Gastroesophageal sphincter (tissue), 4 donors: ENCODE results near the gene NUP62. TPM values are rescaled to one million over a fixed set of nuclear protein-coding genes. Genes with fewer than 3 reads are reported as not detected.

ENCODE experiments used
- ATAC-seq: fragments of 150-250 bp; one replicate; pipeline ENCODE4 v1.9.1; 2016; ENCODE audit warnings: mild to moderate bottlenecking, moderate library complexity
- H3K27ac ChIP-seq, 4 donors: fragments of 200-600 bp; sonication (generic) in 3 of 4; 1 replicate in 3 of 4; 2 replicates in 1 of 4; pipeline ENCODE4 v1.5.1; 2016 to 2019
- H3K27me3 ChIP-seq: fragments of 200-600 bp; sonication (generic); one replicate; pipeline ENCODE4 v1.5.1; 2019
- H3K36me3 ChIP-seq, 2 donors: fragments of 200-600 bp; sonication (generic); one replicate each; pipeline ENCODE4 v1.5.1; 2019; ENCODE audit warnings: control low read depth in 1 of 2
- H3K4me1 ChIP-seq, 3 donors: fragments of 200-600 bp; sonication (generic); 1 replicate in 2 of 3; 2 replicates in 1 of 3; pipeline ENCODE4 v1.5.1; 2016 to 2019; ENCODE audit warnings: control low read depth in 2 of 3
- H3K4me3 ChIP-seq, 2 donors: fragments of 200-600 bp; sonication (generic); one replicate each; pipeline ENCODE4 v1.5.1; 2019; ENCODE audit warnings: mild to moderate bottlenecking in 1 of 2, moderate library complexity in 1 of 2
- H3K9me3 ChIP-seq, 3 donors: fragments of 200-600 bp; sonication (generic); one replicate each; pipeline ENCODE4 v1.5.1; 2017 to 2019; ENCODE audit warnings: control low read depth in 2 of 3
- CTCF ChIP-seq, 4 experiments: fragments of 200-600 bp in 2 of 4; fragments of 450-650 bp in 2 of 4; sonication (generic) in 1 of 4; IDR thresholded peaks; one replicate each; pipeline ENCODE4 v1.5.1; 2017 to 2019; ENCODE audit warnings: antibody characterized with exemption in 4 of 4, mild to moderate bottlenecking in 2 of 4, moderate library complexity in 2 of 4
- EP300 ChIP-seq: sonication (generic); formaldehyde crosslinking; IDR thresholded peaks from one replicate; pipeline ENCODE4 v1.6.1; 2017; ENCODE audit warnings: antibody characterized with exemption, mild to moderate bottlenecking
- POLR2A ChIP-seq, 2 donors: fragments of 450-650 bp; IDR thresholded peaks; one replicate each; pipeline ENCODE4 v1.6.1; 2017; ENCODE audit warnings: antibody characterized with exemption in 2 of 2, mild to moderate bottlenecking in 2 of 2, moderate library complexity in 1 of 2
- POLR2AphosphoS5 ChIP-seq: sonication (generic); formaldehyde crosslinking; IDR thresholded peaks from one replicate; pipeline ENCODE4 v1.6.1; 2017; ENCODE audit warnings: antibody characterized with exemption
- WGBS, 2 donors: methylation state at CpG; one replicate each; pipeline ENCODE4 v1.1.5; 2018; ENCODE audit warnings: low coverage in 1 of 2; 5-methylcytosine and 5-hydroxymethylcytosine counted together
- total RNA-seq, 4 donors: library from RNA; depleted of rRNA; stranded (reverse); fragments of >200 nt; gene quantifications; one replicate each; pipeline ENCODE4 v1.1.0, GENCODE V29; 2016

Gene NUP62
- total RNA-seq, 4 donors from 2014 or later, result 30.1 to 43.2 (median 37.7) TPM

GRCh38 chr19:49939721-49940481 is 10.6 kb upstream of the NUP62 start:
- Histone ChIP-seq H3K4me1 (peaks cover 0 to 9% (median 6%) of the 10 kb centered on the region in 3 donors), H3K36me3 (no peaks in the 10 kb centered on the region), H3K27me3 (peaks cover 19% of the 10 kb centered on the region), H3K27ac (no peak overlapping the region), H3K9me3 (no peaks in the 10 kb centered on the region), H3K4me3 (no peak overlapping the region)
- TF ChIP-seq EP300 (no peak), CTCF (IDR thresholded peaks at IDR 0.05) (no peak), POLR2AphosphoS5 (no peak), POLR2A (IDR thresholded peaks at IDR 0.05) (no peak)
- WGBS, 2 donors, result 44% methylated on average over 5 of the region's 7 CpGs; no CpG with 5 or more reads in 1 of the 2 donors
- no peak for ATAC-seq

DNA sequence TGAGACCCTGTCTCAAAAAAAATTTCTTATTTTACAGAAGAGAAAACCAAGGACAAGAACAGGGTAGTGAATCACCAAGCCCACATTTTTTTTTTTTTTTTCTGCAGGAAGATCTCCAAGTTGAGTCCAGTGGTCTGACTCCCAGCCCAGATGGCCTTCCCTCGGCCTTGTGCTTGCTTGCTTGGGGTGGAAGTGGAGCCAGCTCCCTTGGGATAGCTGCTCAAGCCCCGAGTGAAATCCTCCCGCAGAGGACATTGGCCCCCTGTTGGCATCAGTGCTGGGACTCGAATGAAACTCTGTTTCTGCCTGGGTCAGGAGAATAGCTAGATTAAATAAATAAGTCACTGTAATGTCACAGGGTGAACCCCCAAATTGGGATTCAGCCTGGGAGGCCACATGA is 9.4 kb upstream of the NUP62 start:
- Histone ChIP-seq H3K27ac (no peak overlapping the region), H3K9me3 (no peaks in the 10 kb centered on the region), H3K27me3 (peaks cover 19% of the 10 kb centered on the region), H3K4me1 (peaks cover 0 to 9% (median 6%) of the 10 kb centered on the region in 3 donors), H3K36me3 (no peaks in the 10 kb centered on the region), H3K4me3 (no peak overlapping the region)
- WGBS, 2 donors, result 34 to 70% methylated on average over 2 to 3 of the region's 4 CpGs
- TF ChIP-seq POLR2A (IDR thresholded peaks at IDR 0.05) (no peak), CTCF (IDR thresholded peaks at IDR 0.05) (no peak), POLR2AphosphoS5 (no peak), EP300 (no peak)
- no peak for ATAC-seq

DNA sequence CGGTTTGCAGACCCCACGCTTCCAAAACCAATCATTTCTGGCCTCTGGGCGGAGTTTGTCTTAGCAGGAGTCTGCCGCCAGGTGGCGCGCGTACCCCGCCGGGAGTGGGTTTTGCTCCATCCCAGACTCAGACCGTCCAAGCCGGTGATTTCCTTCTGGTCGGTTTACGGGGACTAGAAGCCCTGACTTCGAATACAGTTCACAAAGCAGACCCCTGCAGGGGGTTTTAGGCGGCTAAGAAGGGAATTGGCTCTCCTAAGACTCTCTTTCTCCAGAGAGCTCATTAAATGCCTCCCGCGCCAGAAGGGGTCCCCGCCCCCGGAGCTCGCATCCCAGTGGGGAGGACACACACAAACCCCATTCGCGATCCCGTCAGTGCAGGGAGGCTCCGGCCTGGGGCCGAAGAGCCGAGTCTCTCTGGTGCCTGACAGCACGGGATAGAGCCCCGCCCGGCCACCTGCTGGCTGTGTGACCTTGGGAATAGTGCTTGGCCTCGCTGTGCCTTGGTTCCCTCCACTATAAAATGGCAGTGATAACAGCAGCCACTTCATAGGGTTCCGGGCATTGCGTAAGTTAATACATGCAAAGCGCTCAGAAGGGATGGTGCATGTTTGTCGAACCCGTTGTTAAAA is 8.6 kb upstream of the NUP62 start:
- Histone ChIP-seq H3K36me3 (peaks cover 0 to 5% of the 10 kb centered on the region in 2 donors), H3K27ac (no peak overlapping the region), H3K9me3 (no peaks in the 10 kb centered on the region), H3K4me1 (peaks cover 0 to 9% (median 6%) of the 10 kb centered on the region in 3 donors), H3K27me3 (peaks cover 19% of the 10 kb centered on the region), H3K4me3 (peak overlapping the region in 1 of 2 donors; percentile 24)
- peak; percentile 89 for ATAC-seq
- WGBS, 2 donors, result 0% methylated on average over 10 of the region's 35 CpGs; no CpG with 5 or more reads in 1 of the 2 donors
- TF ChIP-seq POLR2A (IDR thresholded peaks at IDR 0.05) (no peak), CTCF (IDR thresholded peaks at IDR 0.05) (peak in 3 of 4 experiments; percentile 95 to 96 (median 95)), EP300 (no peak)

DNA sequence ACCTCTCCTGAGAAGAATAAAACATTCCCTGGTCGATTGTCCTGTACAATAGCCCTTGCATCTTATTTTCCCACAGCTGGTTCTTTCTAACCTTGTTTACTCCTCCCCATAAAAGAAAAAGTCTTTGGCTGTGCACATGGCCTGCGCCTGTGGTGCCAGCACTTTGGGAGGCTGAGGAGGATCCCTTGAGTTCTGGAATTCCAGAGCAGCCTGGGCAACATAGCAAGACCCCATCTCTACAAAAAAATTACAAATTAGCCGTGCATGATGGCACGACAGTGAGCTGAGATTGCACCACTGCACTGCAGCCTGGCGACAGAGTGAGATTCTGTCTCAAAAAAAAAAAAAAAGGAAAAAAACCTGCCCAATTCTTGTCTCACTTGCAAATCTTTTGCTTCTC is 7.2 kb upstream of the NUP62 start:
- peaks cover 0 to 9% (median 6%) of the 10 kb centered on the region in 3 donors for H3K4me1 ChIP-seq
- 34 to 66% methylated on average over 2 to 5 of the region's 5 CpGs for WGBS, 2 donors
- no peak for ATAC-seq
- peaks cover 11% of the 10 kb centered on the region for H3K27me3 ChIP-seq
- no peak overlapping the region for H3K4me3 ChIP-seq
- H3K36me3 ChIP-seq, result peaks cover 0 to 14% of the 10 kb centered on the region in 2 donors
- H3K27ac ChIP-seq, result no peak overlapping the region
- TF ChIP-seq POLR2AphosphoS5 (no peak), EP300 (no peak), CTCF (IDR thresholded peaks at IDR 0.05) (no peak), POLR2A (IDR thresholded peaks at IDR 0.05) (no peak)
- H3K9me3 ChIP-seq, result no peaks in the 10 kb centered on the region
